GM18858 (cell line): ENCODE results near the gene SLC45A3.
"Not testable (repeated sequence)": the region's sequence is repeated elsewhere in the genome, so short reads cannot be mapped to it uniquely, and the experiment has no call there.

Experiments
- ATAC-seq: cut with Tn5 transposase; IDR thresholded peaks from one replicate; pipeline ENCODE4 v1.9.1; 2021; ENCODE audit not compliant: unreplicated experiment

SLC45A3 gene

DNA sequence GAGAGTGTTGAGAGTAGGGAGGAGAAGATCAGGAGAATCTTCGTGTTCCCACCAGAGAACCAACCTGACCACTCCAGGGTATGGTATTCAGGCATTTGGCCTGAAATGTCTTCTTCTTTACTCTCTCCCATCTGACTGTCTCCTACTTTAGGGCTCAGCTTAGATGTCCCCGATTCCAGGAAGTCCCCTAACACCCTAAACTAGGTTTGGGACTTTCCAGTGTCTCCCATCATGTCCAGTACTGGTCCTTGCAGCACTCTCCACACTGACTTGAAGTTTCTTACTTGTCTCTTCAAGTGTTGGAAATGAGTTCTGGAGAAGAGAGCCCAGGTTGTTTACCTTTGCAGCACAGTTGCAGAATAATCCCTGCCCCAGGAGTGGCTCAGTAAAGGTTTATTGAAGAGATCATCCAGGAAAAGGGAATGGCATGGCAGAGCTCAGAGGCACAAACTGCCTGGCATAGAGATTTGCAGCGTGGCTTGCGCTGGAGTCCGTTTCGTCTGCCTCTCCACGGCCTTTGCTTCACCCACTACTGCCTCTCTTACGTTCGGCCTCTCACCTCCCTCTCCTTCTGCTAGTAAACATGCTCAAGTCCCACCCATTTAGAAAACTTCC is 42.3 kb downstream of the SLC45A3 start:
- ATAC-seq: no peak

DNA sequence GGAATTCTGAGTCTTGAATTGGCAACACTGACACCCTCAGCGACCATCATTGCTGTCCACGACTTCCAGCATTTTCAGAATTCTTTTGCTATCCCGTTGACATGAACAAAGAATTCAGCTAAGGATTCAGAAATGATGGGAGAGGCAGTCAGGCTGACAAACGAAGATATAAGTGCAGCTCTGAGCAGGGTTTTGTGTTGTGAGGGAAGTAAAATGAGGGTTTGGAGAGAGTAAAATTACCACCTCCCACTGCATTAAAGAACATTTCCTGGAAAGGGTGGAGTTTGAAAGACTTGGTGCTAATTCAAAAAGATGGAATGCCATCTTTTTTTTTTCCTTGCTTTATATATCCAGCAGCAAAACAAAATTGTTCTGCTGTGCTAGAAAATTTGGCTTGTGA is 43.6 kb downstream of the SLC45A3 start:
- ATAC-seq: no peak

DNA sequence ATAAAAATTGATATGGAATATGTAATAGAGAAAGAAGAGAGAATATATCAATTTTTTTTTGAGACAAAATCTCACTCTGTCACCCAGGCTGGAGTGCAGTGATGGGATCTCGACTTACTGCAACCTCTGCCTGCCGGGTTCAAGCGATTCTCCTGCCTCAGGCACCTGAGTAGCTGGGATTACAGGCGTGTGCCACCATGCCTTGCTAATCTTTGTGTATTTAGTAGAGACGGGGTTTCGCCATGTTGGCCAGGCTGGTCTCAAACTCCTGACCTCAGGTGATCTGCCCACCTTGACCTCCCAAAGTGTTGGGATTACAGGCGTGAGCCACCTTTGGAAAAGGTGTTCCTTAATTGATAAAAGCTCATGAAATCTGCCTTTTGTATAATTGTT is 44.2 kb downstream of the SLC45A3 start:
- ATAC-seq: not testable (repeated sequence)

DNA sequence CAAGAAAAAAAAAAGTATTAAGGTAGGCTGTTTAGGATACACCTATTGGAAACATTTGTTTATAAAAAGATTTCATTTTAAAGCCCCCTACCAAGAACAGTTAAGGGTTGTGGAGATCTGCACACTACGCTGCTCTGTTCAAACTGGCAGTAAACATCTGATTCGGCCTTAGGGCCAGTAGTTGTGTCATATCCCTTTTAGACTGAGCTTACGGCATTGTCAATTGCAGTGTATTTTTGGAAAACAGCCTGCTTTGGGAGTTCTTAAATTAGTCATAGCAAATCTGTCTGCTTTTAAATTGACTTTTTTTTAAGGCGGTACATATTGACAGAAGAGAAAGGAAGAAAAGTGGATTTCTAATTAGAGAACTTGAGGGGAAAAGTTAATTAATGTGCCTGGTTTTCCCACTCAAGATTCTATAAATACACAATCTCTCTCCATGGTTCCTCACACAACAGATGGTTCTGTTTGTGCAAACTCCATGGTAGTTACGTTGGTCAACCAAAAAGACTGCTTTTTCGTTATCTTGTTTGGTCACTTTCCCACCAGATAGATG is 46.8 kb downstream of the SLC45A3 start:
- no peak for ATAC-seq

DNA sequence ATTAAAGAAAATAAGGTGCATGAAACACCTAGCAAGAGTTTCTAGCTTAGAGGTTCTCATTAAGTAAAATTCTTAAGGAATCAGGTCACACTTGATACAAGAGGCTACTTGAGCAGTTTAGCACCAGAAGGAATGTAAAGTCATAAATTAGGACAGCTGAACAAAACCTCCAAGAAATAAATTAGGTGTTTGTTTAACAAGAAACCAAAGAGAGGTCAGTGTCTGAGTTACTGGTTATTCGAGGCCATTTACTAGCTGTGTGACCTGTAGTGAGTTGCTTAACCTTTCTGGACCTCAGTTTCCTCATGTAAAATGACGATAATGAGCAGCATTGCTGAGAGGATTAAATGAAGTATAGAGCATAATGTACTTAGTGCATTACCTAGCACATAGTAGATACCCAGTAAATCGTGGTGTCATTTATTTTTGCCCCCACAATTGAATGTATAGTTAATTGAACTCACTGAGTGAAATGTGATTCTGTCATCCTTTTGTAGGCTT is 47.6 kb downstream of the SLC45A3 start:
- no peak for ATAC-seq

DNA sequence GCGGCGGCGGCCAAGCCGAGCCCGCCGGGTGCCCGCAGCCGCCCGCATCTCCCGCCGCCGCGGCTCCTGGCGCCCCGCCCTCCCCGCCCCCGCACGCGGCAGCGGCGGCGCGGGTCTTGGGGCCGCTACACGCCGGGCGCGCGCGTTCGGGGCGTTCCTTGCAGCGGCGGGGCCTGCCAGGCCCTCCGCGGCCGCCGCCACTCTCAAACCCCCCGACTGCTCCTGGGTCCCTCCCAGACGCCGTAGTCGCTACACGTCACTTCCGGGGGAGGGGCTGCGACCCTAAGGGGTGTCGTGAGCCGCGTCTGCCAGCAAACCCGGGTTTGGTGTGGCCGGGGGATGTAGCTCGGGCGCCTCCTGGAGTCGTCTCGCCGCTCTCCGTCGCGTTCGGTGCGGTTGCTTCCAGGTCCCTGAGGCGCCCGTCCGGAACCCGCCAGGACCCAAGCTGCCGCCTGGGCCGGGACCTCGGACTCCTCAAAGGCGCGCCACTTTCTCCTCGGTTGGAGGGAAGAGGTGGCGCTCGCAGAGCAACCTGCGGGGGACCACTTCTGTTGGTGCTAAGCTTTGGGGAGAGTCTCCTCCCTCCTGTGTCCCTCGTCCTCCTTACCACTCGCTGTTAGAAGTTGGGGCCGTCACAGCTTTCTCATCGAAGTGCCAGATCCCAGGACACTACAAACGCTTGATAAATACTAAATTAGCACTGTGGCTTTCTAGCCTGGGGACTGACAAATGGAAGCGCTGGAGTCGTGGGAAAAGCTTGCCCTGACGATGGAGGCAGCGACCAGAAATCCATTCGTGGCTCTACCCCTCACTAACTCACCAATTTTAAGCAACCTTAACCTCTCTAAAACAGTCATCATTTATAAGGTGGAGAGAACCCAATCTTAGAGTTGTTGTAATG is 48.3 kb downstream of the SLC45A3 start, which contains the start of gene ELK4:
Gene ELK4, minus strand, starts transcription at position 244 of the 901 bp plus-strand sequence. CDS start 8,129 bp downstream, outside the sequence.
- peak; percentile 62 for ATAC-seq

DNA sequence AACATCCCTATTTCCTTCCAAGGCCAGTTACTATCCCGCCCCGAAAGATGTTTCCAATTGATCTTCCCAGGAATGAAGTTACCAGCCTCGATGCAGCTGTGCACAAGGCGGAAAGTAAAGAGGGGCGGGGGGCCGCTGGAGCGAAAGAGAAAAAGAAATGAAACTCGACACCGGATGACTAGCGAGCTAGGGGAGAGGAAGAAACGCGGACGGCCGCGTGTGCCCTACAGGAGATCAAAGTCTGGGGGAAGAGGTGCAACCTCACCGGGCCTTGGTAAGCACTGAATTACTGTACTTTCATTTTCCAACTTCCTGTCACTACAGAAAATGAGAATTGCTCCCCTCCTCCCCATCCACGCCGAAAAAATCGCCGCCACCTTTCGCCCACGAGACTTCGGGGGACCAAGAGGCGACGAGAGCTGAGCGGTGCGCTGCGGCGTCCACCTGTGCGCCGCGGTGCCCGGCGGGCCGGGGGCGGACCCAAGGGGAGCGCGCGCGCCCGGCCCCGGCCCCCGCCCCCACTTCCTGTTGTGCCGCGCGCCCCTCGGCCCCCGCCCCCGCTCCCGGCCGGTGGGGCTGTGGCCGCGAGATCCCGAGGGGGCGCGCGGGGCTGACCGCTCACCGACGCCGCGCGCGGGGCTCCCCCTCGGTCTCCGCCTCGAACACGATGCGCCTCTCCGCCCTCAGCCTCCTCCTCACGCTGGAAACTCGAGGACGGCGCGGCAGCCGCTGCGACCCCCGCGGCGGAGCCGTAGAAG is 49.1 kb downstream of the SLC45A3 start:
- peak; percentile 55 for ATAC-seq

DNA sequence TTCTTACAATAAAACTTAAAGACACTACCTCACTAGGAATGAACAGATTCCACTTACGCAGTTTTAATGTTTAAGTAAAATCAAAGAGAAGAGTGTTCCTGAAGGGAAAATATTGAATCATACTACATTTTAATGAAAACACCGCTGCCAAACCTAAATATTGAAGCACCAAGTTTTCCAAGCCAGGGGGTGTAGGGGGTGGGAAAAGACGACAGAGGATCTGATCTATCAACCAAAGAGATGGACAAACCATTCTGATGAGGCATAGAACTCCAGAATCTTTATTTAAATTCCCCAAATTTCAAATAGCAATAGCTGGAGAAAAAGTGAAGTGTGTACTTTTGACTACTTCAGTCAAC is 49.7 kb downstream of the SLC45A3 start:
- ATAC-seq: no peak

DNA sequence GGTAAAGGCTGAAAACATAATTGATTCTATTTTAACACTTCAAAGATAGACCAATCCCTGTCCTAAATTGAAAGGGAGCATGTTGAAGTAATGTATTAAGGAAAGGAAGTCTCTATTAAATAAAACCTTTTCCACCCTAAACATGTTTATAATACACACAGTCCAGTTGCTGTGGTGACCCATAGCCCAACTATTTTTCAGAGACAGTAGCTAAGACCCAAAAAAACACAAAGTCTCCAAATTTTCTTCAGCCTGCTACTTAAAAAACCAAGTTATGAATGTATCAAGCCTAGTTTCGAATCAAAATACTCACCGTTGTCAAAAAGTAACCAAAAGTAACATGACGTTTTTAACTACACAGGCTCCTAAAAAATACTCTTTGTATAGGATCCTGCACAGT is 50.1 kb downstream of the SLC45A3 start:
- no peak for ATAC-seq

DNA sequence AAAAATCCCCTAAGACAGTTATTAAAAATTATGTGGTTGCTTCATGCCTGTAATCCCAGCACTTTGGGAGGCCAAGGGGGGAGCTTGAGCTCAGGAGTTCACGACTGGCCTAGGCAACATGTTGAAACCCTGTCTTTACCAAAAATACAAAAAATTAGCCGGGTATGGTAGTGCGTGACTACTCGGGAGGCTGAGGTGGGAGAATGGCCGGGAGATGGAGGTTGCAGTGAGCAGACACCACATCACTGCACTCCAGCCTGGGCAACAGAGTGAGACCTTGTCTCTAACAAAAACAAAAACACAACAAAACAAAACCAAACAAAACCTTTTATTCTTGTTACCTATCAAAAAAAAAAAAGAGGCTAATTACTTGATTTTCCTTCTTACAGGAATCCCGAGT is 50.6 kb downstream of the SLC45A3 start:
- ATAC-seq: no peak

DNA sequence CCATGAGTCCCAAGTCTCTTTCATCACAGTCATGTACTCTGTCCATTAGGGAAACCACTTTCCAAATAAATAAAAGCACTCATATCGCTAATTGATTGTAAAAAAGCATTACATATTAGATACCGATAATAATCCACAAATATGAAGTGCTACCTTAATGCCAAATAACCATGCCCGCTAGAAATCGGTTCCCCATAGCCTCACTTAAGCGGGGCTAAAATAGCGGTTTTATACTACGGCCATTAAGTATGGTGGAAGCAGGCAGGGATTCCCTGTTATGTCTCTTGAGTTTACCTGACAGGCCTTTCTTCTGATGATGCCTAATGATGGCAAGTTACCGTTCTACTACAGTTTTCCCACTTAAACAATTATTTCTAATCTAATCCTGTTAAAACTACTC is 52.4 kb downstream of the SLC45A3 start:
- ATAC-seq: no peak

DNA sequence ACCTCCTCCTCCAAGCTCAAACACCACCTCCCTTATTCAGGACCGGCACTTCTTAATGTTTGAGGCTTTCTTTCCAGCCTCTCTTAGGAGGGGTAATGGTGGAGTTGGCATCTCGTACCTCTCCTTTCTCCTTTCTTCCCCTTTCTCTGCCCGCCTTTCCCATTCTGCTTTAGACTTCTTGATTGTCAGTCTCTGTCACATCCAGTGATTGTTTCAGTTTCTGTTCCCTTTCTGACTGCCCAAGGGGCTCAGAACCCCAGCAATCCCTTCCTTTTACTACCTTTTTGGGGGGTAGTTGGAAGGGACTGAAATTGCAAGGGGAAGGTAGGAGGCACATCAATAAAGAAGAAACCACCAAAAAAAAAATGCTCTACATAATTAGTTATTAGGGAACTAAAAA is 54.1 kb downstream of the SLC45A3 start:
- no peak for ATAC-seq

DNA sequence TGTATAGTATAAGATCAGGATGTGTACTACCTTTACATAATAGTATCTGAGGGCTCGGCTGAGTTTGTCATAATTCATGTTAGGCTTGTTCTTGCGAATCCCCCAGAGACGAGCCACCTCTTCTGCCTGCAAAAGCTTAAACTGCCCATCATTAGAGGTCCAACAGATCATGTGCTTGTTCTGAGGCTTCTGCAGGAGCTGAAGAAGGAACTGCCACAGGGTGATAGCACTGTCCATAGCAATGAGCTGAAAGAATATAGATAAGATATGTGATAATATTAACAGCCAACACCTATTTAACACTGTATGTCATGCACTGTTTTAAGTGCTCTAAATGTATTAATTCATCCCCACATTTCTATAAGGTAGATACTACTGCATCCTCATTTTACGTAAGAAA is 56.7 kb downstream of the SLC45A3 start:
- ATAC-seq: no peak

DNA sequence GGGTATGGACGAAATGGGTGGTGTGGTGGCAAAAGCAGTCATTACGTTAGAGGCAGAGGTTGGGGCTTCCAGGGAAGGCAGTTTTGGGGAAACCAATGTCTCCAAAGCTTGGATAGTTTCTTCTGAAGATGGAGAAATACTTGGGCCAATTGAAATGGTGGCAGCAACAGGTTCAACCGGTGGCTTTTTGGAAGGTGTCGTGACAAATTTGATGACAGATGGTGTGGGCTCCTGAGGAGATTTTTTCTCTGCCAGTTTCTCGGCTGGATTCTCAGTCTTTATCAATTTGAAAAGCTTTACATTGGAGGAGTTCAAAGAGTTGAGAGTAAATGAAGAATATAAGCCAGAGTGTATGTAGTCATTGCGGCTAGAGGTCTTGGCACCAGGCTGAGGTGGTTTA is 60.0 kb downstream of the SLC45A3 start:
- no peak for ATAC-seq

DNA sequence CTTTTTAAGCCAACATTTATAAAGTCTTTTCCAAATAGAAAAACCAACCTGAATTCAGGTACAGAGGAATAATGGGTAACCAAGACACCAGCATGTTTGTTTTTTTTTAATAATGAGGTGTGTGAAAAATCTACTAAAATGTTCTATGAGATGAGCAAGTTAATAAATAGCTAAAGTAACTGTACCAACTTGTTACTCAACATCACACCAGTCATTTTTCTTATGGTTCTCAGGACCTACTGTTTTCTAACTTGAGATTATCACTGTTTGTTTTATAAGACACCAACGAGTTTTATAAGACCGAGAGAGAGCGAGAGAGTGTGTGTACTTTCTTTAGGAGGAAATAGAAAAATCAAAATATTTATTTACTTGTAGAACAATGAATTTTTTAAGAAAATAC is 60.9 kb downstream of the SLC45A3 start:
- ATAC-seq: no peak

DNA sequence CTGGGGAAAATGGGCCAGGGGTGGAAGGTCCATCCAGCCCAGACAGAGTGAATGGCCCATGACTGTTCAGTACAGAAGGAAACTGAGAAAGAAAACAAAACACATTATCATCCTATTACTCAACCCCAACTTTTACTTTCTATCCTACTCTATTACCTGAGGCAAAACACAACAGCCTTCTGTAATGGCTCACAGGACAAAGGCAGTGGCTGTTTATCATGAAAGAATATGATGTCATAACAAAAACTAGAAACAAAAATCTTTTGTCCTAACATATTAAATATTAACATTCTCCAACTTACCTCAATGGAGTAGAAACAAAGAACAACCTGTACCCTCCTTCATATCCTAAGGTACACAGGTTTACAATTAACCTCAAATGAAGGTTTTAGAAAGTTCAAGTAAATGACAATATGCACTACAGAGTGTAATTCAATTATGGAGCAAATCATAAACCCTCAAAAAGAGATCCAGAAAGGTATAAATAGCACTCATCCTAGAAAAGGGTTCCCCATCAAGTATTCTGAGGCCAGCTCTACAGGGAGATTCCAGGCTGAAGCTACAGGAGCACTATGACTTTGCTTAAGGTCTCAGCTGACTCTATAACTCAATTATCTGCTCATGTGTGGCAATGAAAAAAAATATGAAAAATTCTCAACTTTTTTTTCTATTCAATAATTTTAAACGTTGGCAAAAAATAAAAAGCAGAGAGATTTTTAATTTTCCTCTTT is 63.6 kb downstream of the SLC45A3 start:
- peak; percentile 62 for ATAC-seq

DNA sequence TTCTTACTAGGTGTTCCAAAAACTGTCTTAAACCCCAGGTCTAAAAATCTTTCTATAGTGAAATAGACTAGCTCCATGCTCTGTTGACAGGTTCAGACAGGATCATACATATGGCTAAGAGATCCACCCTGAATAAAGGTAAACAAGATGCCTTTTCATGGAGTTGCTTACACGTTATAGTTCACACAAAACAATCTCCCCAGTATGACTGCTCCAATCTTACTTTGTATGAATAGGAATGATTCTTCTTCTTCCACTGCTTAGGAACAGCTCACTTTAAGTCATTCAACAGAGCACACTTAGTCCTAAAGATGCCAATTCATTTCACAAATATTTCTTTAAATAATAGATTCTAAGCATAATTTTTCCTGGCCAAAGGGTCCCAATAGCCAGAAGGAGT is 64.5 kb downstream of the SLC45A3 start:
- ATAC-seq: no peak

DNA sequence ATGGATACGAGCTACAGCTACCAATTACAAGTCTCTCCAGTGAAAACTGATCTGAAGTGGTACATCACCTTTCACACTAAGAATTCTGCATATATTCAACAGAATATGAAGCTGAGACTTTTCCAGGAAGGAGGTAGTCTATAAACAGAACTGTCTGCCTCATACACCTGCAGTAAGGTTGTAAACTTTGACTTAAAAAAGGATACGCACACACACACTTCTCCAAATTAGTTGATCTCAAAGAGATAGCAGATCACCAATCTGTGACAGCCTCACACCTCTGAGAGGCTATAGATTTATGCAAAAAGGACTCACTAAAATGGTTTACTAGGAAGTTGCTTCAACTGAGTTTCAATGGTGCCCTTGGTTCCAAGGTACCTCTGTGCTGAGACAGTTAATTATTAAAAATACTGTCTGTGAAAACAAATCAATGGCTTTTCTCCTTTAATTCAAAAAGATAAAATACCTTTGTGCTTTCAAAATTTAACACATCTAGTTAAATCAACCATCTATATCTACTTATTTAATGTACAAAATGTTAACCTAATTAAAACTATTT is 66.4 kb downstream of the SLC45A3 start:
- no peak for ATAC-seq

DNA sequence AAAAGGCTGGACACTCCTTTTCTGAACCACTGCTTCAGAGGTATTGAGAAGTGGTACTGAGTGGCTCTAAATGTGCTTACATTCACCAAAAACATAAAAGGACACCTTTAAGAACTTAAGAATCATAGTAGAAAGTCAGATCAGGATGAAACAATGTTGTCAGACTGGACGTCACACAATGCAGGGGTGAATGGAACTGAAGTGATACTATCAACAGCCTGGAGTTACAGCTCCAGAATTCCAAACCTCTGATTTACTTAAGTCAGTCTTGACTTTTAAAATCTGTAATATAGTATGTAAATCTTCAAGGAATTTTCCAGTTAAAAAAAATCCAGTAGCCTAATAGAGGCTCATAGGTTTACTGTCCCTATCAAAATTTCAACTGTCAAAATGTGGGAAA is 67.8 kb downstream of the SLC45A3 start:
- ATAC-seq: no peak

DNA sequence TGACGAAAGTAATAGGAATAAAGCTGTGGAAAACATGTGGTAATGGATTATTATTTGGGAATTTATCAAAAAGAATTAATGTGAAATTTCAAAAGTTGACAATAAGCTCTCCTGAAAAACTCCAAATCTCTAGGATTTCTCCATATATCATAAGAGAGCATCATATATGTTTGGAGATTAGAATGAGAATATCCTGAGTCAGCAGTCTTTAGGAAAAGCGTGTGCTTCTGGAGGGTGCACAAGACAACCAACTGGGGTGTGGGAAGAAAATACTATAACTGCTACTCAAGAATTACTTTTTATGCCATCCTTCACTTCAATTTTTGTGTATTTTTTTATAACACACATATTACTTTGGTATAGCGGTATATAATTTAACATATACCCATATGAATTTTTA is 68.2 kb downstream of the SLC45A3 start:
- no peak for ATAC-seq
